SK-N-DZ (cell line): ENCODE measurements around the gene LMF1.

ENCODE experiments used
- DNase-seq: peaks from one replicate; pipeline ENCODE4 v3.0.0-alpha.2; 2015; ENCODE audit warnings: low spot score

LMF1 gene

GRCh38 chr16:814974-815373, 155.8 kb downstream of the LMF1 start:
- DNase-seq = no peak

- no peak for DNase-seq
These were observed 156.8 kb downstream of the LMF1 start for GRCh38 chr16:813916-814412.

GRCh38 chr16:813204-813915, 157.4 kb downstream of the LMF1 start:
- no peak for DNase-seq

GRCh38 chr16:808085-808386, 162.7 kb downstream of the LMF1 start:
- no peak for DNase-seq

GRCh38 chr16:807347-808084, 163.3 kb downstream of the LMF1 start:
- peak; percentile 91 for DNase-seq

- DNase-seq = no peak
These were observed 165.3 kb downstream of the LMF1 start for GRCh38 chr16:805474-805873.

GRCh38 chr16:804193-805048, 166.4 kb downstream of the LMF1 start:
- DNase-seq = no peak

- DNase-seq = no peak
These were observed 167.1 kb downstream of the LMF1 start for GRCh38 chr16:803754-804080.
